Endothelial cell of umbilical vein (primary cell): ENCODE data around the gene FMNL2.

Source experiments
- CTCF ChIP-seq, 2 donors: IDR thresholded peaks; 1 replicate in 1 of 2; 2 replicates in 1 of 2; pipeline ENCODE4 v1.5.1; 2011; ENCODE audit warnings: low read length in 2 of 2, mild to moderate bottlenecking in 2 of 2, moderate library complexity in 2 of 2, control low read depth in 1 of 2, inconsistent platforms in 1 of 2, low read depth in 1 of 2; ENCODE audit not compliant: insufficient read depth in 1 of 2; ENCODE audit errors: extremely low read depth in 1 of 2
- JUN ChIP-seq: IDR thresholded peaks from 2 replicates; pipeline ENCODE4 v1.6.1; 2011; ENCODE audit warnings: borderline replicate concordance, low read depth; ENCODE audit not compliant: insufficient read length, insufficient read depth
- MAX ChIP-seq: IDR thresholded peaks from 2 replicates; pipeline ENCODE4 v1.6.1; 2011; ENCODE audit not compliant: insufficient read depth, insufficient read length

- TF ChIP-seq MAX = no peak
- no peak for TF ChIP-seq CTCF (IDR thresholded peaks at IDR 0.05; ENCODE audit: extremely low read depth in 1 of 2, insufficient read depth in 1 of 2, low read depth in 1 of 2, low read length in 2 of 2)
- no peak for TF ChIP-seq JUN
Observed at GRCh38 chr2:152489364-152489763, 154.4 kb downstream of the FMNL2 start.
